LoVo (cell line): ENCODE data around the gene ZNF471.

ENCODE experiments used
- DNase-seq: peaks from one replicate; pipeline ENCODE4 v3.0.0-alpha.2; 2016; ENCODE audit warnings: low spot score

ZNF471 gene

DNA sequence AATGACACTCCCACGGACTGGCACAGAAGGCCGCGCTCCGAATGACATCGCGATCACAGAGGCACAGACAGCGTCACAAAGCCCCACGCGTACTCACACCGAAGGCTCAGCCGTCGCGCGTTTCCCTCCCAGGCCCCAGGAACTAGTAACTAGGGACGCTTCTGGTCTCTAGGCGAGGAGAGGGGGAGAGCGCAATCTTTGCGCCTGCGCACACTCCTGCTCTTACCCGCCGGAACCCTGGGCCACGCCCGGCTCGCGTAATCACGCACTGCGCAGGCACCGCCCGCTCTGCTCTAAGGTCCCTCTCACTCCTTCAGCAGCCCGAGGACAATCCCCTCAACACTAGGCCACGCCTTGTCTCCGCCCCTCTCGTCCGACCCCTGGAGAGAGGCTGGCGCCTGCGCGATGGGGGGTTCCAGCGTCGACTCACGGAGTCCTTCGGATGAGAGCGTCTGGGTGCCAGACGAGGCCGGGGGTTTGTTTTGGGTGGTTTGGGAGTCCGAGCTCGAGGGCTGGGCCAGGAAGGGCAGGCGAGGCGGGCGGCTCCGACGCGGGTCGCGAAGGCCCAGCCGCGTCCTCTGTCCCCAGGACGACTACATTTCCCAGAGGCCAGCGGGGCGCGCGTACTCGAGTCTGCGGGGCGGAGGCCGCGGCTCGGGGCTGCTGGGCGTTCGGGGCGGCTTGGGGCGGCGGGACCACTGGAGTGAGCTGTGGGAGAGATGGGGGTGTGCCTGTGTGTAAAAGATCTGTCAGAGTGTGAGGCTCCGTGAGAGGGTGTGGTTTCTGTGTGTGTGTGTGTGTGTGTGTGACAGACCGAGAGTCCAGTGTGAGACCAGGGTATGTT, at the start of gene ZNF471:
Gene ZNF471, plus strand, starts transcription at position 410 of the 844 bp plus-strand sequence. CDS start 3,717 bp downstream, outside the sequence.
- DNase-seq: no peak

DNA sequence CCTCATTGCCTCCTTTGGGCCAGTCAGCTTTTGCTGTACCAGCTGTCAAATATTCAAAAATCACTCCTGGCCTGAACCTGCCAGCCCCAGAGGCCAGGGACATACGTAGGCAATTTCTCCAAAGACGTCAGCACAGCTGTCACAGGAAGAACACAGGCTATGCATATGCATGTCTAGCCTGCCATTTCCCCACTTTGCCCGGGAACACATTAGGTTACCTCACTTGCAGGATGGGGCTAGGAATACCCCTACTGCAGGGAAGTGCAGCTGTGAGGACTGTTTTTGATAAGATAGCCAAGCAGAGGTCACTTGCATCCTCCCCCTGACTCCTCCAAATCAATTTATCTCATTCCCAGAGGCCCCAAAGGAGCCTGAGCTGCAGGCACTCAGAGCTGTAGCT, 33.3 kb upstream of the ZNF471 start:
- no peak for DNase-seq

DNA sequence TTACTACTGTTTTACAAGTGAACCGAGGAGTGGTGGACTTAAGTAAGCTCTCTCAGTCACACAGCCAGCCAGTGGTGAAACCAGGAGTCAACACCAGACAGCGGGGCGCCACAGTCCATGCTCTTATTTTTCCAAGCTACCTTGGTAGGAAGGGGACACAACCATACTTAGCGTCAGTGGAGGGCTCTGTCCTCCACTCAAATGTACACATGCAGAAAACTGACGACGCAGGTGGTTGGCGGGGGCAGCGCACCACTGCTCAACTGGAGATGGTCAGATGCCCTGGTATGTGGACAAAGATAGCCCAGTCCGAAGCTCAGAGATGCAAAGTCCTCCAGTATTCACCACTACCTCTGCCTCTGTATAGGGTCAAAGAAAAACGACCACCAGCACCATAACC, 31.6 kb upstream of the ZNF471 start:
- no peak for DNase-seq

DNA sequence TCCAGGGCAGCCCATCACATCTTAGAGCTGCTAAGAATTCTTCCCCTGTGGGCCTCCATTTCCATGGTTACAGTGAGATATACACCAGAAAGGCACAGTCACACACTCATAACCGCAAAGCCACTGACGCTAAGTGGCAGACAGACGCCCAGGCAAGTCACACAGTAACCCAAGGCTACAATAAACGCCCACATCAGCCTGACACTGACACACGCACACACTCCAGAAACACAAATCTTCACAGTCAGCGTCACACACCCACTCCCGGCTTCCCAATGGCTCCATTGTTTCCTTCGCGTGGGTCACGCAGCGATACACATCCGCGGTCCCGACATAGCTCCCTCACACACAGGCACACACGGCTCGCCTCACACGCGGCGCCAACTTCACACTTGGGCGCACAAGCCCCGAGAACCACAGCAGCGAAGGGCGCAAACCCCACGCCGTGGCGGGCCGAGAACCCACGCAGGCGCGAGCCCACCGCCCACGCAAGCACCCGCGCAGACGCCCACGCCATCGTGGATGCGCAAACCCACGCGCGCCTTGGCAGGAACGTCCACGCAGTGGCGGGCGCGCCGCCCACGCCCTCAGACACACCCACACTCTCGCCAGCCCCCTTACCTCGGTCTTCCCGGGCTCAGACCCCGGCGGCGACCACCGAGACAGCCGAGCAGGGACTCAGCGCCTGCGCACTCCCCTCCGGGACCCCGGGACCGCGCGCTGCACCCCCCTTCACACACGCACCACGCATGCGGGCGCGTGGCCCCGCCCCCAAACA, 30.8 kb upstream of the ZNF471 start, which contains the start of gene ZNF667:
Gene ZNF667, minus strand, starts transcription at position 695 of the 778 bp plus-strand sequence. CDS start 14,975 bp downstream, outside the sequence.
- no peak for DNase-seq

DNA sequence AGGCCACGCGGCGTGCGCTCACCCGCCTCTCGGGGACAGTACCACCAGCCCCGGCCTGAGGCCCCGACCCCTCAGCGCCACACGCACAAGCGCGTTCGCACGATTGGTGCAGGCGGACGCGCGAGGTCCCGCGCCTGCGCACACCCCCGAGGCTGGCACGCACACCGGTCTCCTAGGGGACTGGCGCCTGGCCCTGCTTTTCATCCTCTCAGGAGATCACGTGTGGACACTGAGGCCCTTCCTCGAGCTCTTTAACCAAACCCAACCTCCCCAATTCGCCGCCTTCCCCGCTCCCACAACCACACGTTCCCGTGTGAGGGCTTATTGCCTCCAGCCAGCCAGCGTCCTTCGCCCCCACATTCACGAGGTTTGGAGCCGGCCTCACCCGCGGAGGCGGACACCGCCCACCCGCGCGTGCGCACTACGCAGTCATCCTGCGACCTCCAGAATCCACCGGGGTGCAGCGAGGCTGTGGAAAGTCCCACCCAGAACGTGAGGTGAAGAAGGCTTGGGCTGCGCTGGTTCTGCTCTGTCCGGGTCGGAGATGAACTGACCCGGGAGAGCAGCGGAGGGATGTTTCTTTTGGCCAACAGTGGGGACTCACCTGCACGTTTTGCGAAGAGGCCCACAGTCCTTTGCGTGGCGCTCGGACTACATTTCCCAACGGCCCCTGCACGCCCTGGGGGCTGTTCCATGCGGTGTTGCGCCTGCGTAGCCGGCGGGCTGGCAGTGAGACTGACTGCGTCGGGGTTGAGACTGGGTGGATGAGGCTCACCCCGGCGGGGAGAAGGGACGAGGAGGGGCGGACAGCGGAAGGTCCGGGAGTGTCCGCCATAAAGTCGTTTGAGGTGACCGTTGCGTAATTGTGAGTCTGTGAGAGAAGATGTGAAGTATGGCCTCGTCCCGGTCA, 30.0 kb upstream of the ZNF471 start:
- no peak for DNase-seq

DNA sequence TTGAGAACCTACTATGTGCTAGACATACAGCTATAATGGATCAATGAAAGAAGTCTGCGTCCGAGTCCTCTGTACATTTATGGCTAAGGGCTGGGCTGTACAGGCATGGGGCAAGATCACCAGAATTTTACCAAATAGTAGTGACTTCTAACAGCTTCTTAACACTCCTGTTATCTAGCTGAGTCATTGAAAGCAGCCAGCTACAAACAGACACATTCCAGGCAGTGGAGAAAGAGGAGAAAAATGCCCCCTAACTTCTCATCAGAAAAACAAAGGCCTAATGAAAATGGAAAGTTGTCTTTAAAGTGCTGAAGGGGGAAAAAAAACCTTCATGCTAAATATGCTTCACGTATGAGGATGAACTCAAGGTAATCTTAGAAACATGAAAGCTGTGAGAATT, 16.3 kb upstream of the ZNF471 start:
- no peak for DNase-seq

DNA sequence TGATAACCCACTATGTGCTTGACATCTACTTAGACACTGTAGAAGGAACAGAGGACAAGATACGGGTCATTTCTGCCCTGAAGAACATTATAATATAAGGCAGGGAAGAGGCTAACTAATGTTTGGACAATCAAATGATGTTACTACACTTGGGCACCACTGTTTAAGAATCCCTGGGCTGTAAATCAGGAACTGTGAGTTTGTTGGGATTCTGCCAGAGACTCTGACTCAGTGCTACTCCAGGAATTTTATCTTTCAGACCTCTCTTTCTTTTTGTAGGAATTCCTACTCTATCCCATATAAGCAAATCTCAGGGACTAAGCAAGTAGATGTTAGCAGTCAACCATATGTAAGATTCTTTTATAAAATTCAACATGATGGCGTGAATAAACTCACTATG, 3.1 kb upstream of the ZNF471 start:
- no peak for DNase-seq

DNA sequence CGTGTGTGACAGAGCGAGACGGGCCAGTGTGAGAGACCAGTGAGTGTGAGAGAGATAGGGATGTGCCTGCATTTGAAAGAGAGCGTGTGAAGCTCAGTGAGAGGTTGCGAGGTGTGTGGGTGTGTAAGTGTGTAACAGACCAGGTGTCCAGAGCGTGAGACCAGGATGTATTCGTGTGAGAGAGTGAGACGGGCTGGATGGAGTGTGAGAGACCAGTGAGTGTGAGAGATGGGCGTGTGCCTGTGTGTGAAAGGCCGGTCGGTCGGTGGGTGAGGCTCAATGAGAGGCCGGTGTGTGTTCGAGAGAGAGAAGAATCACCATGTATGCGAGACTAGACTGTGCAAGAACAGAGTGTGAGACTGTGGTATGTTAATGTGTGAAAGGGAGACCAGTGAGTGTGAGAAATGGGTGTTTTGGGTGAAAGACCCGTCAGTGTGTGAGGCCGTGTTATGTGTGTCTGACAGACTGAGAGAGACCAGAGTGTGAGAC, 679 bp downstream of the ZNF471 start:
- no peak for DNase-seq

DNA sequence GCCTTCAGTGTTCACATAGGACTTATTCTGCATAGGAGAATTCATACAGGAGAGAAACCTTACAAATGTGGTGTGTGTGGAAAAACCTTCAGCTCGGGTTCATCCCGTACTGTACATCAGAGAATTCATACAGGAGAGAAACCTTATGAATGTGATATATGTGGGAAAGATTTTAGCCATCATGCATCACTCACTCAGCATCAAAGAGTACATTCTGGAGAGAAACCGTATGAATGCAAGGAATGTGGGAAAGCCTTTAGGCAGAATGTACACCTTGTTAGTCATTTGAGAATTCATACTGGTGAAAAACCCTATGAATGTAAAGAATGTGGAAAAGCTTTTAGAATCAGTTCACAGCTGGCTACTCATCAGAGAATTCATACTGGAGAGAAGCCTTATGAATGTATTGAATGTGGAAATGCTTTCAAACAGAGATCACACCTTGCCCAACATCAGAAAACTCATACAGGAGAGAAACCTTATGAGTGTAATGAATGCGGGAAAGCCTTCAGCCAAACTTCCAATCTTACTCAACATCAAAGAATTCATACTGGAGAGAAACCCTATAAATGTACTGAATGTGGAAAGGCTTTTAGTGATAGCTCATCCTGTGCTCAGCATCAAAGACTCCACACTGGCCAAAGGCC, 17.7 kb downstream of the ZNF471 start:
- no peak for DNase-seq

DNA sequence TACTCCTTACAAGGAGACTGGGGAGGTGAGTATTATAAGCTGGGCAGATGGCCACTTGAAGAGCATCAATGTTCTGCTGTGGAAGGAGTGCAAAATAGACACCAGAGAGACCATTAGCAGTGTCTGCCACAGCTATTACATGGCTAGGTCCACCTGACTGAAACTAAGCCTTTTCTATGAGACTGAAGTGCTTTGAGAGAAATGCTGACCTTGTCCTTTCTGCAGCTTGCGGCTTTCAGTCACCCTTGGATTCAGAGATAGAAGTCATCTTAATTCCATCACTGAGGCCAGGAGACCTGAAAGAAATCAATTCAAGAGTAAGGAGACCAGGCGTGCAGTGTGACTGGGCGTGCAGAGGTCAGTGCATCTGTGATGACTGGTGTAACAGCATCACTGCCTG, 29.8 kb downstream of the ZNF471 start:
- no peak for DNase-seq

DNA sequence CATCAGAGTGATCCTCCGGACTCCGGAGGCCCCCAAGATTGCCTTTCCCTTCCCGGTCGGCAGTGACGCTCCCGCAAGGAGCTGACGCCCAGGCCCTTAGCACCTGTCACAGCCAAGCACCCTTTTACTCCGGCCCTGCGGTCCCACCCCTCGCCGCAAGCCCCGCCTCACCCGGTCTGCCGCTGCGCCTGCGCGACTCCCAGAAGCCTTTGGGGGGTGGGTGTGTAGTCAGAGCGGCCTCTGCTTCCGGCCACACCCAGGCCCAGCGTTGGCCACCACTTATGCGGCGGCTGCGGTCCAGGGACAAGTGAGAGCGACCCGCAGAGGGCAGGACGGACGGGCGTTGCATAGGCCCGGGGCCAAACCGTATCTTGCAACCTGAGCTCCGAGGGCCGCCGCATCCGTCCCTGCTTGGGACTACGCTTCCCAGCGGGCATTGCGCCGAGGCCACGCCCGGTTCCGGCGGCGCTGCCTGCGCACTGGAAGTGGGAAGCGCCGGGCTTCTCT, 30.7 kb downstream of the ZNF471 start:
- DNase-seq: no peak

DNA sequence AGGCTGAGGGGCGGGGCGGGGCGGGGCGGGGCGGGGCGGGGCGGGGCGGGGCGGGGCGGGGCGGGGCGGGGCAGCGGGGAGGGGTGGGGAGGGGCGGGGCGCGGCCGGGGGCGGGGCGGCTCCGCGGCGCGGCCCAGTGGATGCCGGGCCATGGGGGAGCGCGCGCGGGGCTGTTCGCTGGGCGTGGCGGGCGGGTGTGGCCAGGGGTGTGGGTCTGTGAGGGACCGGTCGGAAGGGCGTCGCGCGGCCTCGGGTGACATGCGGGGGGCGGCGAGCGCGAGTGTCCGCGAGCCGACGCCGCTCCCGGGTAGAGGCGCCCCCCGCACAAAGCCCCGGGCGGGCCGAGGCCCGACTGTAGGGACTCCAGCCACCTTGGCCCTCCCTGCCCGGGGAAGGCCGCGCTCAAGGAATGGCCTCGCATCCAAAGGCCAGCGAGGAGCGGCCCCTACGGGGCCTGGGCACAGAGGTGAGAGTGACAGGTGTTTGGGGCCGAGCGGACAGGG, 31.2 kb downstream of the ZNF471 start, which contains the start of gene ZFP28:
Gene ZFP28, plus strand, starts transcription at position 188 of the 503 bp plus-strand sequence. Its CDS starts 71 bp downstream, at position 259.
- no peak for DNase-seq

DNA sequence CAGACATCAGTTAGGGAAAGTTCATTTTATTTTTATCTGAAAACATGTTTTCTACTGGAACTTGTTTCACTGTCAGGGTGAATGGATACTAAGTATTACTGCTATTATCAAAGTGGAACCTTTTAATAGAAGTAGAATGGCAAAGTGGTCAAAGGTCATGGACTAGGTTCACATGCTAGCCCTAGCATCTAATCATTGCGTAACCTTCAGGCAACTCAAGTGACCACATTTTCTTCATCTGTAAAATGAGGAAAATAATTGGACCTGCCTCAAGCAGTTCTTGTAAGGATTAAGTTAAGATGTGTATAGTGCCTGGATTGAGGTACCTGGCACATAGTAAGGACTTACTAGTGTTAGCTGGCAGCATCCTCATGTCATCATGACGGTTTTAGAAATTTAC, 36.1 kb downstream of the ZNF471 start:
- DNase-seq: no peak

DNA sequence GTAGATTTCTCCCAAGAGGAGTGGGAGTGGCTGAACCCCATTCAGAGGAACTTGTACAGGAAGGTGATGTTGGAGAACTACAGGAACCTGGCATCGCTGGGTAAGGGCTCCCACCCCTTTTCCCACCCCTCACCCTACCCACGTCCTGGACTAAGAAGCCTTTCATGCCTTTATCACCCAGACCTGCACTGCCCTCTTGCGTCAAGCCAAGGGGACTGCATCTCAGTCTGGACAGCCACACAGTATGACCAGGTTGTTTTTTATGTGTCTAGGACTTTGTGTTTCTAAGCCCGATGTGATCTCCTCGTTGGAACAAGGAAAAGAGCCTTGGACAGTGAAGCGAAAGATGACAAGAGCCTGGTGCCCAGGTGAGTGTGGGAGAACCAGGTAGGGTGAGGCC, 39.9 kb downstream of the ZNF471 start:
- DNase-seq: no peak

DNA sequence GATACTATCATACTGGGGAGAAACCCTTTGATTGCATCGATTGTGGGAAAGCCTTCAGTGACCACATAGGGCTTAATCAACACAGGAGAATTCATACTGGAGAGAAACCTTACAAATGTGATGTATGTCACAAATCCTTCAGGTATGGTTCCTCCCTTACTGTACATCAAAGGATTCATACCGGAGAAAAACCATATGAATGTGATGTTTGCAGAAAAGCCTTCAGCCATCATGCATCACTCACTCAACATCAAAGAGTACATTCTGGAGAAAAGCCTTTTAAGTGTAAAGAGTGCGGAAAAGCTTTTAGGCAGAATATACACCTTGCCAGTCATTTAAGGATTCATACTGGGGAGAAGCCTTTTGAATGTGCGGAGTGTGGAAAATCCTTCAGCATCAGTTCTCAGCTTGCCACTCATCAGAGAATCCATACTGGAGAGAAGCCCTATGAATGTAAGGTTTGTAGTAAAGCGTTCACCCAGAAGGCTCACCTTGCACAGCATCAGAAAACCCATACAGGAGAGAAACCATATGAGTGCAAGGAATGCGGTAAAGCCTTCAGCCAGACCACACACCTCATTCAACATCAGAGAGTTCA, 46.7 kb downstream of the ZNF471 start:
- no peak for DNase-seq

DNA sequence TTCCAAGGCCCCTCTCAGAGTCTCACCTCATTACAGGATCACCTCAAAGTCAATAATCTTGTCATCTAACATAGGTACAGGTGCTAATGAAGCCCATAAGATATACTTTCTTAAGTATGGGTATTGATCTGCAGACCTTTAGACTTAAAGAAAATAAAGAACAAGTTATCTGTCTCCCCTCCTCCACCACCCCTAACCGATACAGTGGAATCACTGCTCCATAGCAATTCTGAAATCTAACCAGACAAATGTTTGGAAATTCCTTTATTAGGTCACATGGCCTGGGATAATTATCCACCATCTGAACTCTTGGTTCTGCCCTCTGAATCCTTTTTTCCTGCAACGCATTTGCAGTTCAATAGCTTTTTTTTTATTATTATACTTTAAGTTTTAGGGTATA, 55.1 kb downstream of the ZNF471 start:
- DNase-seq: no peak

DNA sequence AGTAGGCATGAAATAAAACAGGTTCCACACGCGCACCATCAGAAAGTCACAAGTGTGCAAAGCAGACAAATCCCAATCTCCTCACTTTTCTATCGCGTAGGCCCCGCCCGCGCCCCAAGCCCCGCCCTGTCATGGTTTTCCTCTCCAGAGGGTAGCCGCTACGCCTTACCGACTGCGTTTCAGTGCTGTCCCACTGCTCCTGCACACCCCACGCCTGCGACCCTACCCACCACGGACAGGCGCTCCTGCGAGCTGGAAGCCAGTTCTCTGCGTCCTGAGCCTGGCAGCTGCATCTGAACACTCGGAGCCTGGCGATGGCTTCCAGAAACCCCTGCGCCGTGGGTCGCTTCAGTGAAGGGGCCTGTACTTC, 59.2 kb downstream of the ZNF471 start:
- no peak for DNase-seq

DNA sequence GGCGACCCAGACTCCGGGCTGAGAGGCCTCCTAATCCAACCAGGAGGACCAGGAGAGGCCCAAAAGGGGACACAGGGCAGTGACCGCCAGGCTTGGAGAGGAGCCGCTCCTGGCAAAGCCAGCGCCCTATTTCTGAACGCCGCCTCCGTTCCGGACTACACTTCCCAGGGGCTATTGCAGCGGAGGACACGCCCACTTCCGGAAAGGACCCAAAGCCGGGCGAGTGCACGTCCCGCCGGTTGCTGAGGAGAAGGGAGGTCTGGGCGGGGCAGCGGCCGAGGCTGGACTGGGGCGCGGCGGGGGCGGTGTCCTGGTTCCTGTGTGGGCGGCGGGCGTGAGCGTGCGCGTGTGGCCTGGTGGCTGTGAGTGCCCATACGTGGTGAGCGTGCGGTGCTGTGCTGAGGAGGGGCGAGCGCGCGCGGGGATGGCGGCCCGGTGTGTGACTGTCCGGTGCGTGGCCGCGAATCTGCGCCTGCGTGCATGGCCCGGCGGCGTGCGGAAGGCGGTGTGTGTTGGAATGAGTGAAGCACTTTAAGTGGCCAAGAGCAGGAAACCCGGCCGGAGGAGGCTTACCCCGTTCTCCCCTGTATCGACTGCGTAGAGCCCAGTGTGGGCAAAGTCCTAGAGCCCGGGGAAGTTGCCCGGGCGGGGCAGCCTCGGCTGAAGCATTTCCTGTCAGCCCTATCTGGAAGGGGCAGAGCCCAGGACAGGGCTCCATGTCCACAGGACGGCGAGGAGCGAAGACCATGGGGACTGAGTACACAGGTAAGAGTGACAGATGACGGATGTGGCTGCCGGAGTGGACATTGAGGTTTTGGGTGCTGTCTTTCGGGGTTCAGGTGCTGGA, 59.8 kb downstream of the ZNF471 start, which contains the start of gene ZNF470:
Gene ZNF470, plus strand, starts transcription at position 195 of the 847 bp plus-strand sequence. CDS start 2,844 bp downstream, outside the sequence.
- no peak for DNase-seq

DNA sequence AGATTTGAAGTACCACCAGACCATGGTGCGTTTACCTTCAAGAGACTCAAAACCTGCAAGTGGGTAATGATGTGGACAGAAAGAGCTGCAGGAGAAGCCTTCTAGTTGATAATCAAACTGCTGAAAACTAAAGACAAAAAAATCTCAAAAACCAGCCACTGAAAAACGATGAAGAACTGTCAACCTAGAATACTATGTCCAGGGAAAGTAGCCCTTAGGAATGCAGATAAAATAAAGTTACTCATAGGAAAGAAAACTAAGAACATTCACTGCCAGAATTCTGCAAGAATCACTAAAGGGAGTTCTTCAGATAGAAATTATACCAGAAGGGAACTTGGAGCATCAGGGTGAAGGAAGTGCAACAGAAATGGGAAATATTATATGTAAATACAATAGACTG, 64.9 kb downstream of the ZNF471 start:
- no peak for DNase-seq
